RKO (cell line): Measurements from ENCODE around the gene MFAP5.
"Not testable (repeated sequence)": the region's sequence is repeated elsewhere in the genome, so short reads cannot be mapped to it uniquely, and the experiment has no call there.

ENCODE experiments used
- DNase-seq: peaks from one replicate; pipeline ENCODE4 v3.0.0-alpha.2; 2016; ENCODE audit warnings: low spot score

The MFAP5 gene

DNA sequence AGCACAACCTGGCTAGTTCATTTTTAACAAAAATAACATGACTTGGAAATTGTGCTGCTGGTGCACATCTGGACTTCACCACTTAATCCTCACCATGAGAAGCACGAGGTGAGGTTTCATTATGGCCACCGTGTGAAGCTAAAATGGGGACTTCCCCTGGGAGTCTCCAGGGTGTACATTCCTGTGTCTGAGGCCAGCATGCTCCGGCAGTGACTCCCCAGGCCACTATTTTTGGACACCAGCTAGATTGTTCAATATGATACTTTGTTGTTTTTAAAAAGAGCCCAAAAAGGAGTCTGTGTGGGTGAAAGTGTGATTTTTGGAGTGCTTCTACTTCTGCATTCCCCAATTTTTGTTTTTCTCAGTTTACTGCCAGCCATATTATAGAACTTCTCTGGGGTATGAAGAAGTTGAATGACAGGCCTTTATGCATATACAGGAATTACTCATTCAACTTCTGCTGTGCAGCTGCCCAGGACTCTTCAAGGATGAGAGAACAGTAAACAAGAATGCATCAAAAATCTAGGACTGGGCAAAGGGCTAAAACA lies 33.1 kb downstream of the MFAP5 start:
- no peak for DNase-seq

DNA sequence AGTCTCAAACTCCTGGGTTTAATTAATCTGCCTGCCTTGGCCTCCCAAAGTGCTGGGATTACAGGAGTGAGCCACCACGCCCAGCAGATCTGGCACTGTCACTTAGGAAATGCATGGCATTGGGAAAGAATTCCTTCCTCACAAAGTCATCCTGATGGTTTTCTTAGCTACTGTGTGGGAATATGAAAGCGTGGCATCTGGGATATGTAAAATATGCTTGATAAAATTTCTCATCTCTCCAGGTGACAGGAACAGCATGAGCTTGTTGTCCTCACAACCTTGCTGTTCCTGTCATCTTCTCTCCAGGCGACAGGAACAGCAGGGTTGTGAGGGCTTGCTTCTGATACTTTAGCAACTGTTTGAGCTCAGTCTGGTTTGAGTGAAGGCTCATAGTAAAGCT lies 33.9 kb downstream of the MFAP5 start:
- no peak for DNase-seq

DNA sequence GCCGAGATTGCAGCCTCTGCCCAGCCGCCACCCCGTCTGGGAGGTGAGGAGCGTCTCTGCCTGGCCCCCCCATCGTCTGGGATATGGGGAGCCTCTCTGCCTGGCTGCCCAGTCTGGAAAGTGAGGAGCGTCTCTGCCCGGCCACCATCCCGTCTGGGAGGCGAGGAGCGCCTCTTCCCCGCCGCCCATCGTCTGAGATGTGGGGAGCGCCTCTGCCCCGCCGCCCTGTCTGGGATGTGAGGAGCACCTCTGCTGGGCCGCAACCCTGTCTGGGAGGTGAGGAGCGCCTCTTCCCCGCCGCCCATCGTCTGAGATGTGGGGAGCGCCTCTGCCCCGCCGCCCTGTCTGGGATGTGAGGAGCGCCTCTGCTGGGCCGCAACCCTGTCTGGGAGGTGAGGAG lies 37.9 kb downstream of the MFAP5 start:
- DNase-seq = not testable (repeated sequence)

DNA sequence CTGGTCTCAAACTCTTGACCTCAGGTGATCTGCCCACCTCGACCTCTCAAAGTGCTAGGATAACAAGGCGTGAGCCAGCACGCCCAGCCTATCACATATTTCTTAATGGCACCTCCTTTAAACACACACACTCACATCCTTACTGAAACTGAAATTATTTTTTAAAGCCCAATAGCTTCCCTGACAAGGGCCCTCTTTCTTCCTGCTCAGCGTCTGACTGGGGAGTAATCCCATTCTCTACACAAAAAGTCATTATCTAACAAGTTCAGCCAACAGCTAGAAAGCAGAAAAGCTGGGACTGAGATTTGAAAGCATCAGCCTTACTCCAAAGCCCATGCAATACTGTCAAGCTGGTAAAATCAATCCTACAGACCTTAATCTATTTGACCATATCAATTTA lies 40.0 kb downstream of the MFAP5 start:
- DNase-seq = no peak

DNA sequence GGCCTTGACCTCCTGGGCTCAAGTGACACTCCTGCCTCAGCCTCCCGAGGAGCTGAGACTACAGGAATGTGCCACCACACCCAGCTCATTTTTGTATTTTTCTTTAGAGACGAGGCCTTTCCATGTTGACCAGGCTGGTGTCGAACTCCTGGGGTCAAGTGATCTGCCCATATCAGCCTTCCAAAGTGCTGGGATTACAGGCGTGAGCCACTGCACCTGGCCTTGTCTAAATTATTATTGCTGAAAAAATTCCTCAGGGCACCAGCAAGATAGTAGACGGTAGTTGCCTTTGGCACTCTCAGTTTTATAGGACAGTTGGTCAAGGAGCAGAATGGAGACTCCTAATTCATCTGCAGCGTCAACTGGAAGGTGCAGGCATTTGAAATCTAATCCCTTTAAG lies 47.4 kb downstream of the MFAP5 start:
- DNase-seq = no peak

DNA sequence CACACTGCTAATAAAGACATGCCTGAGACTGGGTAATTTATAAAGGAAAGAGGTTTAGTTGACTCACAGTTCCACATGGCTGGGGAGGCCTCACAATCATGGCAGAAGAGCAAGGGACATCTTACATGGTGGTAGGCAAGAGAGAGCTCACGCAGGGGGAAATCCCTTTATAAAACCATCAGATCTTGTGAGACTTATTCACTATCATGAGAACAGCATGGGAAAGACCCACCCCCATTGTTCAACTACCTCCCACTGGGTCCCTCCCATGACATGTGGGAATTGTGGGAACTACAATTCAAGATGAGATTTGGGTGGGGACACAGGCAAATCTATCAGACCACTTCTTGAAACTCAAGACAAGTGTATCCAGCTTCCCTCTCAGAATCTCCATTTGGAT lies 48.7 kb downstream of the MFAP5 start:
- DNase-seq = not testable (repeated sequence)

- DNase-seq = no peak
Measured at GRCh38 chr12:8612629-8613028, 50.0 kb downstream of the MFAP5 start, which contains the start of gene AICDA. TSS of gene AICDA (minus strand) at chr12:8612859. CDS start at chr12:8612767, 92 bp downstream.

DNA sequence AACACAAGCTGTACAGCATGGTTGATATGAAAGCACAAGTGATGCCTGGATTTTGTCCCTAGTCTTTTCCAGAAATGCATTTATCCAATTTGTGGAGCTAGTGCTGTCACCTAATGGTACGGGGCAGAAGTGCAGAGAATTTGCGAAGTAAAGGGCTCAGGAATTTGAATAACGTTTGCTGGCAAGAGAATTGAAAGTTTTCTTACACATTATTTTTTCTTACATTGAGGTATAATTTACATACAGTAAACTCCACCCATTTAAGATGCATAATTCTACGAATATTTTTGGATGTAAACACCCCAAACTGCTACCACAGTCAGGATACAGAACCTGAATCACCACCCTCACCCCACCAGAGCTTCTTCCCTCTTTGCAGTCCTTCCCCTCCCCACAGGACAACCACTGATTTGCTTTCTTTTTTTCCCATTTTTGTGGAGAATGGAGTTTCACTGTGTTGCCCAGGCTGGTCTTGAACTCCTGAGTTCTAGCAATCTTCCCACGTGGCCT lies 53.5 kb downstream of the MFAP5 start:
- DNase-seq = peak; percentile 65

GRCh38 chr12:8606890-8607289 lies 55.7 kb downstream of the MFAP5 start:
- no peak for DNase-seq

DNA sequence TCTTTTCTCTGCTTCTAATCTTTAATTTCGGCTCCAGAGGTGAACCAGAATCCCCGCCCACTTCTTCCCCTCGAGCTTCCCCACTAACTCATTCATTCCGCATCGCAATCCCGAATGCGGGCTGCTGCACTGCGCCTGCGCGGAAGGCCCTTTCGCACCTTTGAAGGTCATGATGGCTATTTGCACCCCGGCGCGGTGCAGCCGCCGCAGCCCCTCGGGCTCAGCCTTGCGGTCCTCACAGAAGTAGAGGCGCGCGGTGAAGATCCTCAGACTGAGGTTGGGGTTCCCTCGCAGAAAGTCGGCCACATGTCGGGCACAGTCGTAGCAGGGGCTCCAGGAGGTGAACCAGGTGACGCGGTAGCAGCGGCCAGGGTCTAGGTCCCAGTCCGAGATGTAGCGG lies 57.6 kb downstream of the MFAP5 start:
- DNase-seq = no peak

GRCh38 chr12:8603856-8604255 lies 58.8 kb downstream of the MFAP5 start:
- no peak for DNase-seq

DNA sequence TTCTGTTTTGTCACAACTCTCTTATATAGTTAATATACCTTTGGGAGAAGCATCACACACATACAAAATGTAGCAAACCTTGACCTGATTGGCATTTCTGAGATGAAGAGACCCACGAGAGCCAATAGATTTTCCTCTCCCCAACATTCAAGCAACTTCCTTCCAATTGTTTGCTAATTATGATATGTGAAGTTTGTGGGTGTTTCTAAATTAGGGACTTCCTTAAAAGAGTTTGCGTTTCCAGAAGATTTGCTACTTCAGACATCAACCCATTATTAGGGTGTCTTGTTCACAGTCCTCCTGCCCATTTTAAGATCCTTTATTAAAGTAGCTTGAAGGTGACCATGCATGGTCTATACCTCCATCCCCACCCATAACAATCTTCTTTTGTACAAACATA lies 59.3 kb downstream of the MFAP5 start:
- no peak for DNase-seq

DNA sequence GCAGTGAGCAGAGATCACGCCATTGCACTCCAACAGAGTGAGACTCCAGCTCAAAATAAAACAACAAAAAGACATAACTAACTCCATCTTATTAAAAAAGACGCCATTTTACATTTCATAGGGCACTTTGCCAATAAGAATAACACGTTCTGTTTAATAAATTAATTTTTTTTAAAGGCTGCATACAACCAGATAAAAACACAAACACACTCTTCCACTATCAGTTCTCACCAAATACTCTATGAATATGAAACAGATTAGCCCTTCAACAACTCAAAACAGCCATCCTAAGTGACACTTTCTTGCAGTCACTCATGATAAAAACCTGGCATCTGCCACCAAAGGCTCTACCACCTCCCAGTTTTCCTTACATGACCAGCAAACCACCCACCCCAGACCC lies 66.1 kb downstream of the MFAP5 start:
- no peak for DNase-seq
